ENCODE measurements around the gene THSD7A.

DNA sequence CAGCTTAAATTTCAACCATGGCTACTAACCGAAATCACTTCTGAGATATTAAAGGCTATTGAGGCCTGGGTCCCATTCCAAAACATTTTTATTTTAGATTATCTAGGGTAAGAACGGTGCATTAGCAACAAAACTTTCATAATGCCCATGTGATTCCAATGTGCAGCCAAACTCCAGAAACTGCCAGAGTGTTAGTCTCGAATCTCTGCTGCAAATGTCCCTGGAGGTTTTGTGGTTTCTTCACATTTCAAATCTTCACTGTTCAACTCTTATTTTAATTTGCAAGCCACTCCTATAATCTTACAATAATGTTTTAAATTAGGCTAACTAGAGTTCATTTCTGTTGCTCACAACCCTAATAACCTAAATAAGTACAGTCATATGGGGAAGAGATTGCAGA lies 501.3 kb downstream of the THSD7A start:
- no peak for TF ChIP-seq POLR2A (IDR thresholded peaks at IDR 0.05)
- no peak for TF ChIP-seq CTCF (IDR thresholded peaks at IDR 0.05)

Measured in tibial nerve (tissue), 3 donors.